ENCODE measurements around the gene PMIS2. TPM values are rescaled to one million over a fixed set of nuclear protein-coding genes. Genes with fewer than 3 reads are reported as not detected.

The PMIS2 gene
- total RNA-seq, 1 donor from 2014 or later: not detected

- Mint-ChIP-seq H3K9me3 (no peaks in the 10 kb centered on the region), H3K4me1 (ENCODE audit: unreplicated experiment) (peaks cover 5% of the 10 kb centered on the region), H3K4me3 (no peak overlapping the region), H3K36me3 (no peaks in the 10 kb centered on the region), H3K27ac (no peak overlapping the region), H3K27me3 (no peaks in the 10 kb centered on the region)
- TF ChIP-seq CTCF (conservative IDR thresholded peaks at IDR 0.05): no peak
- DNase-seq (ENCODE audit: extremely low spot score, unreplicated experiment): no peak
These were observed 37.5 kb downstream of the PMIS2 start for GRCh38 chr19:35623327-35624010.

DNA sequence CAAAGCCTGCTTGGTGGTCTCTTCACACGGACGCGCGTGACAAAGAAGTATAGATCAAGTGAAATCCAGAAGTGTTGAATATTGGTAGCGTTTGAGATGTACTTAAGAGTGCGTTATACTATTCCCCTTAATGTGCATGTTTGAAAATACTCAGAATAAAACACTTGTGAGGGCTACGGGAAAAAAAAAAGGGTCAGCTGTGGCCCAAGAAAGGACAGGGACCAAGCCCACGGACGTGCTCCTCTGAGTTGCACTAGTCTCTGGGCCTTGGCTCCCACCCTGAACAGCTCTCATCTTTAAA lies 42.2 kb downstream of the PMIS2 start:
- H3K27me3 Mint-ChIP-seq: peaks cover 4% of the 10 kb centered on the region
- peak overlapping the region; percentile 99 for H3K27ac Mint-ChIP-seq
- H3K9me3 Mint-ChIP-seq: no peaks in the 10 kb centered on the region
- peaks cover 19% of the 10 kb centered on the region for H3K36me3 Mint-ChIP-seq
- no peak for DNase-seq (ENCODE audit: extremely low spot score, unreplicated experiment)
- peaks cover 11% of the 10 kb centered on the region for H3K4me1 Mint-ChIP-seq (ENCODE audit: unreplicated experiment)
- TF ChIP-seq CTCF (conservative IDR thresholded peaks at IDR 0.05): no peak
- H3K4me3 Mint-ChIP-seq: peak overlapping the region; percentile 99

GRCh38 chr19:35628565-35629331 lies 42.8 kb downstream of the PMIS2 start, which contains the start of gene RBM42:
Gene RBM42 (plus strand): TSS chr19:35629036. CDS start chr19:35629154, 118 bp downstream.
- peak within 1 kb of the TSS; percentile 99 for H3K4me3 Mint-ChIP-seq
- no peak for TF ChIP-seq CTCF (conservative IDR thresholded peaks at IDR 0.05)

GRCh38 chr19:35629332-35629633 lies 43.3 kb downstream of the PMIS2 start:
- Mint-ChIP-seq H3K9me3 (no peaks in the 10 kb centered on the region), H3K27me3 (peaks cover 4% of the 10 kb centered on the region), H3K27ac (peak overlapping the region; percentile 99), H3K36me3 (peaks cover 19% of the 10 kb centered on the region), H3K4me1 (ENCODE audit: unreplicated experiment) (peaks cover 11% of the 10 kb centered on the region), H3K4me3 (peak overlapping the region; percentile 99)
- DNase-seq (ENCODE audit: extremely low spot score, unreplicated experiment): no peak
- TF ChIP-seq CTCF (conservative IDR thresholded peaks at IDR 0.05): no peak

More at GRCh38 chr19:35628565-35629331, 42.8 kb downstream of the PMIS2 start, which contains the start of gene RBM42:
- peaks cover 19% of the 10 kb centered on the region for H3K36me3 Mint-ChIP-seq
- peak within 1 kb of the TSS; percentile 99 for H3K27ac Mint-ChIP-seq
- peak; percentile 98 for DNase-seq (ENCODE audit: extremely low spot score, unreplicated experiment)
- H3K27me3 Mint-ChIP-seq: peaks cover 4% of the 10 kb centered on the region
- peaks cover 11% of the 10 kb centered on the region for H3K4me1 Mint-ChIP-seq (ENCODE audit: unreplicated experiment)
- H3K9me3 Mint-ChIP-seq: no peaks in the 10 kb centered on the region

- Mint-ChIP-seq H3K27ac (no peak overlapping the region), H3K4me3 (no peak overlapping the region), H3K9me3 (no peaks in the 10 kb centered on the region), H3K36me3 (peaks cover 16% of the 10 kb centered on the region), H3K4me1 (ENCODE audit: unreplicated experiment) (peaks cover 2% of the 10 kb centered on the region), H3K27me3 (peaks cover under 1% of the 10 kb centered on the region)
- TF ChIP-seq CTCF (conservative IDR thresholded peaks at IDR 0.05): no peak
- no peak for DNase-seq (ENCODE audit: extremely low spot score, unreplicated experiment)
These were observed 47.9 kb downstream of the PMIS2 start for GRCh38 chr19:35633727-35634440.

Data from type B pancreatic cell (in vitro differentiated cells).